Measurements from ENCODE around the gene CHD6.
A peak's percentile ranks its signal among the peaks of the same experiment; 100 is the strongest.

The CHD6 gene

GRCh38 chr20:41617902-41618806 lies at the start of gene CHD6:
TSS of gene CHD6 (minus strand) at chr20:41618377. CDS start at chr20:41551337, 67,040 bp downstream.
- peak; percentile 64 for TF ChIP-seq POLR2A (IDR thresholded peaks at IDR 0.05; ENCODE audit: low read length)
- TF ChIP-seq GATA1 (IDR thresholded peaks at IDR 0.05; ENCODE audit: low read depth, low read length): no peak
- DNase-seq: peak; percentile 98 to 99

- peak in 1 of 2 experiments; percentile 8 for DNase-seq
- no peak for TF ChIP-seq POLR2A (IDR thresholded peaks at IDR 0.05; ENCODE audit: low read length)
- no peak for TF ChIP-seq GATA1 (IDR thresholded peaks at IDR 0.05; ENCODE audit: low read depth, low read length)
These were observed 46.4 kb upstream of the CHD6 start for GRCh38 chr20:41664584-41664983.

- TF ChIP-seq GATA1 (IDR thresholded peaks at IDR 0.05; ENCODE audit: low read depth, low read length): no peak
- no peak for TF ChIP-seq POLR2A (IDR thresholded peaks at IDR 0.05; ENCODE audit: low read length)
- no peak for DNase-seq
These were observed 39.5 kb upstream of the CHD6 start for GRCh38 chr20:41657655-41658054.

- TF ChIP-seq GATA1 (IDR thresholded peaks at IDR 0.05; ENCODE audit: low read depth, low read length): no peak
- no peak for TF ChIP-seq POLR2A (IDR thresholded peaks at IDR 0.05; ENCODE audit: low read length)
- DNase-seq: no peak
These were observed 37.9 kb upstream of the CHD6 start for GRCh38 chr20:41655962-41656618.

GRCh38 chr20:41654884-41655283 lies 36.7 kb upstream of the CHD6 start:
- TF ChIP-seq GATA1 (IDR thresholded peaks at IDR 0.05; ENCODE audit: low read depth, low read length) (no peak), POLR2A (IDR thresholded peaks at IDR 0.05; ENCODE audit: low read length) (no peak)

GRCh38 chr20:41654292-41654691 lies 36.1 kb upstream of the CHD6 start:
- DNase-seq: no peak
- TF ChIP-seq POLR2A (IDR thresholded peaks at IDR 0.05; ENCODE audit: low read length) (no peak), GATA1 (IDR thresholded peaks at IDR 0.05; ENCODE audit: low read depth, low read length) (no peak)

More at GRCh38 chr20:41654884-41655283, 36.7 kb upstream of the CHD6 start:
- DNase-seq: peak in 1 of 2 experiments; percentile 5

- DNase-seq: no peak
- no peak for TF ChIP-seq GATA1 (IDR thresholded peaks at IDR 0.05; ENCODE audit: low read depth, low read length)
- TF ChIP-seq POLR2A (IDR thresholded peaks at IDR 0.05; ENCODE audit: low read length): no peak
These were observed 32.2 kb upstream of the CHD6 start for GRCh38 chr20:41650231-41650948.

GRCh38 chr20:41649489-41649888 lies 31.3 kb upstream of the CHD6 start:
- no peak for DNase-seq
- TF ChIP-seq POLR2A (IDR thresholded peaks at IDR 0.05; ENCODE audit: low read length): no peak
- TF ChIP-seq GATA1 (IDR thresholded peaks at IDR 0.05; ENCODE audit: low read depth, low read length): no peak

GRCh38 chr20:41645372-41645771 lies 27.2 kb upstream of the CHD6 start:
- no peak for TF ChIP-seq POLR2A (IDR thresholded peaks at IDR 0.05; ENCODE audit: low read length)
- no peak for TF ChIP-seq GATA1 (IDR thresholded peaks at IDR 0.05; ENCODE audit: low read depth, low read length)
- no peak for DNase-seq

- TF ChIP-seq GATA1 (IDR thresholded peaks at IDR 0.05; ENCODE audit: low read depth, low read length) (no peak), POLR2A (IDR thresholded peaks at IDR 0.05; ENCODE audit: low read length) (no peak)
- peak; percentile 73 to 77 for DNase-seq
These were observed 25.3 kb upstream of the CHD6 start for GRCh38 chr20:41643504-41643938.

GRCh38 chr20:41639630-41640029 lies 21.5 kb upstream of the CHD6 start:
- DNase-seq: no peak
- no peak for TF ChIP-seq POLR2A (IDR thresholded peaks at IDR 0.05; ENCODE audit: low read length)
- TF ChIP-seq GATA1 (IDR thresholded peaks at IDR 0.05; ENCODE audit: low read depth, low read length): no peak

- no peak for TF ChIP-seq POLR2A (IDR thresholded peaks at IDR 0.05; ENCODE audit: low read length)
- TF ChIP-seq GATA1 (IDR thresholded peaks at IDR 0.05; ENCODE audit: low read depth, low read length): no peak
- DNase-seq: no peak
These were observed 20.3 kb upstream of the CHD6 start for GRCh38 chr20:41638456-41638855.

GRCh38 chr20:41635158-41635557 lies 17.0 kb upstream of the CHD6 start:
- no peak for DNase-seq
- TF ChIP-seq GATA1 (IDR thresholded peaks at IDR 0.05; ENCODE audit: low read depth, low read length): no peak
- no peak for TF ChIP-seq POLR2A (IDR thresholded peaks at IDR 0.05; ENCODE audit: low read length)

- TF ChIP-seq GATA1 (IDR thresholded peaks at IDR 0.05; ENCODE audit: low read depth, low read length): no peak
- no peak for TF ChIP-seq POLR2A (IDR thresholded peaks at IDR 0.05; ENCODE audit: low read length)
- no peak for DNase-seq
These were observed 14.7 kb upstream of the CHD6 start for GRCh38 chr20:41632896-41633295.

Measured in erythroblast (primary cell).